HG03159 (cell line): ENCODE data around the gene EIF4G1.

ENCODE experiments used
- ATAC-seq: cut with Tn5 transposase; IDR thresholded peaks from one replicate; pipeline ENCODE4 v1.9.1; 2021; ENCODE audit warnings: mild to moderate bottlenecking, moderate library complexity; ENCODE audit not compliant: unreplicated experiment

EIF4G1 gene

GRCh38 chr3:184361932-184362667 is 47.7 kb downstream of the EIF4G1 start:
- ATAC-seq: no peak

GRCh38 chr3:184362668-184363546 is 48.5 kb downstream of the EIF4G1 start:
- ATAC-seq: peak; percentile 90

GRCh38 chr3:184366619-184367289 is 52.3 kb downstream of the EIF4G1 start:
- ATAC-seq: no peak

GRCh38 chr3:184368116-184368515 is 53.7 kb downstream of the EIF4G1 start:
- ATAC-seq: no peak

- no peak for ATAC-seq
These were observed 54.3 kb downstream of the EIF4G1 start for GRCh38 chr3:184368586-184369183.

GRCh38 chr3:184371570-184372018 is 57.2 kb downstream of the EIF4G1 start:
- peak; percentile 83 for ATAC-seq

- no peak for ATAC-seq
These were observed 58.0 kb downstream of the EIF4G1 start for GRCh38 chr3:184372296-184372821.

GRCh38 chr3:184372911-184373310 is 58.5 kb downstream of the EIF4G1 start:
- ATAC-seq: no peak

GRCh38 chr3:184373422-184373821 is 59.0 kb downstream of the EIF4G1 start:
- ATAC-seq: no peak

GRCh38 chr3:184375747-184376461 is 61.5 kb downstream of the EIF4G1 start:
- ATAC-seq: no peak

GRCh38 chr3:184377374-184377773 is 63.0 kb downstream of the EIF4G1 start:
- no peak for ATAC-seq

- no peak for ATAC-seq
These were observed 63.6 kb downstream of the EIF4G1 start, which contains the start of gene THPO for GRCh38 chr3:184377882-184378445. THPO (minus strand) TSS chr3:184378207; CDS start chr3:184376259, 1,948 bp downstream.

- no peak for ATAC-seq
These were observed 64.4 kb downstream of the EIF4G1 start for GRCh38 chr3:184378651-184379357.

GRCh38 chr3:184379358-184380184 is 65.2 kb downstream of the EIF4G1 start, which contains the start of gene CHRD:
CHRD (plus strand) TSS chr3:184380054; CDS start chr3:184380319, 265 bp downstream.
- no peak for ATAC-seq

GRCh38 chr3:184380185-184380626 is 65.8 kb downstream of the EIF4G1 start:
- no peak for ATAC-seq

- ATAC-seq: no peak
These were observed 66.3 kb downstream of the EIF4G1 start for GRCh38 chr3:184380627-184381260.
